Measurements from ENCODE around the gene RINL. TPM values are rescaled to one million over a fixed set of nuclear protein-coding genes. Genes with fewer than 3 reads are reported as not detected.
"Not testable (repeated sequence)": the region's sequence is repeated elsewhere in the genome, so short reads cannot be mapped to it uniquely, and the experiment has no call there.

Gene RINL
- total RNA-seq, 1 donor from 2014 or later, result 3.7 TPM

DNA sequence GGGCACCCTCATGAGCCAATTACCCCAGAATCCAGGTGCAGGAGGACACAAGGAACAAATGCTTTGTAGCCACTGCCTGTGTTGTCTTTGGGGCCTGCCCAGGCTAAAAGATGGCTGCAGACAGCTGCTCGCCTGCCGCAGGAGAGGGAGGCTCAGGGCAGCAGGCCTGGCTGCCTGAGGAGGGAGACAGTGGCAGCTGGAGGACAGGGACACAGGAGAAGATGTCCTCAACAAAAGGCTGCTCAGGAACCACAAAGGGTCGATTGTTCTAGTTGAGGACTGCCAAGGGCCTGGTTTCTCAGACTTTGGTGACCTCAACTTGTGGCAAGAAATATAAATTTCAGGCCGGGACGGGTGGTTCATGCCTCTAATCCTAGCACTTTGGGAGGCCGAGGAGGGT lies 13.7 kb upstream of the RINL start:
- Histone ChIP-seq H3K27ac (ENCODE audit: low read depth, low read length) (peak overlapping the region; percentile 76), H3K9me3 (ENCODE audit: control insufficient read depth in 3 of 3, low read length in 3 of 3) (no peaks in the 10 kb centered on the region), H3K4me3 (ENCODE audit: low read length in 3 of 3) (no peak overlapping the region), H3K36me3 (ENCODE audit: control insufficient read depth in 3 of 3, insufficient read depth in 3 of 3, low read length in 3 of 3) (peaks cover 28 to 37% (median 33%) of the 10 kb centered on the region in 3 donors), H3K27me3 (ENCODE audit: control insufficient read depth in 3 of 3, insufficient read depth in 3 of 3, low read length in 3 of 3) (no peaks in the 10 kb centered on the region), H3K9ac (ENCODE audit: low read depth in 1 of 3, low read length in 3 of 3) (peak overlapping the region in 1 of 3 donors; percentile 64), H3K4me1 (ENCODE audit: control insufficient read depth in 3 of 3, insufficient read depth in 3 of 3, low read length in 3 of 3) (peaks cover 60 to 63% (median 61%) of the 10 kb centered on the region in 3 donors)

DNA sequence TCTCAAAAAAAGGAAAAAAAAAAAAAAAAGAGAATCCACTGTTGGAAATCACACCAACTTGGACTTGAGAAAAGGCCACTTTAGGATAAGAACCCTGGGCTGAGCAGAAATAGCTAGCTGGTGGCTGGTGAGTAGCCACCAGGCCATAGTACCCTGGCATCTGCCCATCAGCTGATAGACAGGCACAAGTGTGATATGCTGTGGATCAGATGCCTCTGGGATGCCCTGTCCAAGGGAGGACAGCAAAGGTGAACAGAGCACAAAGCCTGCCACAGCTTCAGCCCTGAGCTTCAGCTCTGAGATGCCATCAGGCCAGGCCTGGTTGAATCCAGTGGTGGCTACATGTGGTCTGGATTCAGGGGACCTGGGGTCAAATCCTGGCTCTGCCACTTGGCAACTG lies 12.6 kb upstream of the RINL start:
- Histone ChIP-seq H3K9ac (ENCODE audit: low read depth in 1 of 3, low read length in 3 of 3) (peak overlapping the region in 1 of 3 donors; percentile 63), H3K27ac (ENCODE audit: low read depth, low read length) (peak overlapping the region; percentile 76), H3K36me3 (ENCODE audit: control insufficient read depth in 3 of 3, insufficient read depth in 3 of 3, low read length in 3 of 3) (peaks cover 28 to 37% (median 33%) of the 10 kb centered on the region in 3 donors), H3K4me1 (ENCODE audit: control insufficient read depth in 3 of 3, insufficient read depth in 3 of 3, low read length in 3 of 3) (peaks cover 60 to 64% (median 62%) of the 10 kb centered on the region in 3 donors), H3K27me3 (ENCODE audit: control insufficient read depth in 3 of 3, insufficient read depth in 3 of 3, low read length in 3 of 3) (no peaks in the 10 kb centered on the region), H3K4me3 (ENCODE audit: low read length in 3 of 3) (no peak overlapping the region), H3K9me3 (ENCODE audit: control insufficient read depth in 3 of 3, low read length in 3 of 3) (no peaks in the 10 kb centered on the region)

DNA sequence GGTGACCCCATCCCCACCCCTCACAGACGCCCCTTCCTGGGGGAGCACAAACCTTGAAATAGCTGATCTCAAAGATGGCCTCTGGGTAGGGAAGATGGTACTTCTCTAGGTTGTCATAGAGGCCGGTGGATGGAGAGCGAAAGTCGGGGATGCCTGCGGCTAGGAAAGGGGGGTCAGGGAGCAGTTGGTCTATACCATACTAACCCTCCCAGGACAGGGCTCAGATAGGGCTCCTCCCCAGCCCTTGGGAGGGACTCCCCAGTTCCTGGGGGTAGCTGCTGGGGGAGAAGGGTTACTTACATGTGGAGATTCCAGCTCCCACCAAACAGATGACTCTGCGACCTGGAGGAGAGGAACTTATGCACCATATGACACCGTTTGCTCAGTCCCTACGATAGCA lies 11.7 kb upstream of the RINL start:
- Histone ChIP-seq H3K4me3 (ENCODE audit: low read length in 3 of 3) (no peak overlapping the region), H3K27ac (ENCODE audit: low read depth, low read length) (peak overlapping the region; percentile 76), H3K9me3 (ENCODE audit: control insufficient read depth in 3 of 3, low read length in 3 of 3) (no peaks in the 10 kb centered on the region), H3K36me3 (ENCODE audit: control insufficient read depth in 3 of 3, insufficient read depth in 3 of 3, low read length in 3 of 3) (peaks cover 28 to 37% (median 33%) of the 10 kb centered on the region in 3 donors), H3K4me1 (ENCODE audit: control insufficient read depth in 3 of 3, insufficient read depth in 3 of 3, low read length in 3 of 3) (peaks cover 52 to 59% (median 54%) of the 10 kb centered on the region in 3 donors), H3K9ac (ENCODE audit: low read depth in 1 of 3, low read length in 3 of 3) (peak overlapping the region in 1 of 3 donors; percentile 3), H3K27me3 (ENCODE audit: control insufficient read depth in 3 of 3, insufficient read depth in 3 of 3, low read length in 3 of 3) (no peaks in the 10 kb centered on the region)

DNA sequence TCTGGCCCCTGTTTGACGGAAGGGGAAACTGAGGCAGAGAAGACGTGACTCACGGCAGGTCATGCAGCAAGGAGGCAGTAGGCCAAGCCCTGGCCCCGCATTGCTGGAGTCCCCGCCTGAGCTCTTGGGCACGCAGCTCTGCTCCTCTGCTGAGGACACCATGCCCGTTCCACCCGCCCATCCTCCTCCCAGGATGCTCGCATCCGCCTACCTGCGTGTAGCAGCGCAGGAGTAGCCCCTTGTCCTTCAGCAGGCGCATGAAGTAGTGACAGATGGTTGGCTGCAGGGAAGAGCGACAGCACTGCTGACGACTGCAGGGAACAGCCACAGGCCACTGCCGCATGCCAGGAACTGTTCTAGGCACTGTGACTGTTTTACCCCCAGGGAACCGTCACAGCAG lies 10.8 kb upstream of the RINL start:
- peaks cover 32 to 36% (median 33%) of the 10 kb centered on the region in 3 donors for H3K36me3 ChIP-seq (ENCODE audit: control insufficient read depth in 3 of 3, insufficient read depth in 3 of 3, low read length in 3 of 3)
- no peak overlapping the region for H3K4me3 ChIP-seq (ENCODE audit: low read length in 3 of 3)
- peak overlapping the region in 1 of 3 donors; percentile 40 for H3K9ac ChIP-seq (ENCODE audit: low read depth in 1 of 3, low read length in 3 of 3)
- no peaks in the 10 kb centered on the region for H3K9me3 ChIP-seq (ENCODE audit: control insufficient read depth in 3 of 3, low read length in 3 of 3)
- no peaks in the 10 kb centered on the region for H3K27me3 ChIP-seq (ENCODE audit: control insufficient read depth in 3 of 3, insufficient read depth in 3 of 3, low read length in 3 of 3)
- no peak overlapping the region for H3K27ac ChIP-seq (ENCODE audit: low read depth, low read length)
- H3K4me1 ChIP-seq (ENCODE audit: control insufficient read depth in 3 of 3, insufficient read depth in 3 of 3, low read length in 3 of 3), result peaks cover 42 to 49% (median 45%) of the 10 kb centered on the region in 3 donors

DNA sequence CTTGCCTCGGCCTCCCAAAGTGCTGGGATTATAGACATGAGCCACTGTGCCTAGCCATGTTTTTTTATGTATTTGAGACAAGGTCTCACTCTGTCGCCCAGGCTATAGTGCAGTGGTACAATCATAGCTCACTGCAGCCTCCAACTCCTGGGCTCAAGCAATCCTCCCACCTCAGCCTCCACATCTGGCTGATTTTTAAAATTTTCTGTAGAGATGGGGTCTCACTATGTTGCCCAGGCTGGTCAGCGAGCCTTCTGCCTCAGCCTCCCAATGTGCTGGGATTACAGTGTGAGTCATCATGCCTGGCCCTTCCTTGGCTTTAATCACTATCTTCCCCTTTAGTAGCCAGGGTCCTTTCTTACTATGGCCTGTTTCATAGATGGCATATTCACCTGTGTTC lies 6.6 kb upstream of the RINL start:
- not testable (repeated sequence) for H3K27me3 ChIP-seq (ENCODE audit: control insufficient read depth in 3 of 3, insufficient read depth in 3 of 3, low read length in 3 of 3); H3K9ac ChIP-seq (ENCODE audit: low read depth in 1 of 3, low read length in 3 of 3); H3K9me3 ChIP-seq (ENCODE audit: control insufficient read depth in 3 of 3, low read length in 3 of 3); H3K4me3 ChIP-seq (ENCODE audit: low read length in 3 of 3); H3K27ac ChIP-seq (ENCODE audit: low read depth, low read length)
- H3K36me3 ChIP-seq (ENCODE audit: control insufficient read depth in 3 of 3, insufficient read depth in 3 of 3, low read length in 3 of 3), result peaks cover 43 to 48% (median 46%) of the 10 kb centered on the region in 3 donors
- peaks cover 13 to 15% (median 14%) of the 10 kb centered on the region in 3 donors for H3K4me1 ChIP-seq (ENCODE audit: control insufficient read depth in 3 of 3, insufficient read depth in 3 of 3, low read length in 3 of 3)

DNA sequence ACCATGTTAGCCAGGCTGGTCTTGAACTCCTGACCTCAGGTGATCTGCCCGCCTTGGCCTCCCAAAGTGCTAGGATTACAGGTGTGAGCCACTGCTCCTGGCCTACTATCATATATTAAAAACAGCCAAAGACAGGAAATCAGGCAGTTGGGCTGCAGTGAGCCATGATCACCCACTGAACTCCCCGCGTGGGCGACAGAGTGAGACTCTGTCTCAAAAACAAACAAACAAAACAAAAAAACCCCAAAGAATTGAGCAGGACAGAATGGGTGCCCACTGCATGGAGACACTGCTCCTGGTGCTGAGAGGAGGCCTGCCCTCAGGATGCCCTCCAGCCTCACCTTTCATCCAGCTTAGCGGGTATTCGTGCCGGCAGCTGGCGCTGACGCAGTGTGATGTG lies 5.2 kb upstream of the RINL start:
- Histone ChIP-seq H3K4me1 (ENCODE audit: control insufficient read depth in 3 of 3, insufficient read depth in 3 of 3, low read length in 3 of 3) (peaks cover 5 to 9% (median 9%) of the 10 kb centered on the region in 3 donors), H3K4me3 (ENCODE audit: low read length in 3 of 3) (no peak overlapping the region), H3K9ac (ENCODE audit: low read depth in 1 of 3, low read length in 3 of 3) (no peak overlapping the region), H3K36me3 (ENCODE audit: control insufficient read depth in 3 of 3, insufficient read depth in 3 of 3, low read length in 3 of 3) (peaks cover 36 to 41% (median 38%) of the 10 kb centered on the region in 3 donors), H3K9me3 (ENCODE audit: control insufficient read depth in 3 of 3, low read length in 3 of 3) (no peaks in the 10 kb centered on the region), H3K27ac (ENCODE audit: low read depth, low read length) (no peak overlapping the region), H3K27me3 (ENCODE audit: control insufficient read depth in 3 of 3, insufficient read depth in 3 of 3, low read length in 3 of 3) (no peaks in the 10 kb centered on the region)

DNA sequence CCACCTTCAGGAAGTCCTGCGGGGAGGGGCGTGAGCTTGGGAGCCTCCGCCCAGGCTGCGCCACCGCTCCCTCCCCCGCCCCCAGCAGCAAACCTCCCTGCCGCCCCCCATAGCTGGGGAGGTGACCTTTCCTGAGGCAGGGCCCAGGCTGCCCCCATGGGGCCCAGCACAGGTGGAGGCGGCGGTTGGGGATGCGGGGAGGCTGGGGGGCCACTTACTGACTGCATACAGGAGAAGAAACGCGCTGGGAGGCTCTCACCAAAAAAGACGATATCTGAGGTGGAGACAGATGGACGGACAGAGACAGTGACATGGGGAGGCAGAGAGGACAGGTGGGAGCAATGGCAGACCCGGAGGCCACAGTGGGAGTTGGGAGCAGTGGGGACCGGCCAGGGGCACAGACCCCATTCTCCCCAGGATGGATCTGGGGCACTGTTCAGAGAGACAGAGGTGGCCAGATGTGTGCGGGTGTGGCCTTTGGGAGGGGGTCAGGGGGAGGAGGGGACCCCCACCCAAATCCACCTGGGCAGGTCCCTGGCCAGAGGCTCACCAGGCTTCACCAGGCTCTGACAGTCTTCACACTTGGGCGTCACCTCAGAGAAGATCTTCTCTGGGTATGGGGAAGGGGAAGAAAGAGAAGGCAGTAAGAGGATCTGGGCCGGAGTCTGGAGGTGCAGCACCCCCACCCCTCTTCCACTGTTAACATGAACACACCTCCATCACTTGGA lies 3.0 kb upstream of the RINL start:
- H3K4me1 ChIP-seq (ENCODE audit: control insufficient read depth in 3 of 3, insufficient read depth in 3 of 3, low read length in 3 of 3), result peaks cover 7 to 9% (median 7%) of the 10 kb centered on the region in 3 donors
- no peaks in the 10 kb centered on the region for H3K27me3 ChIP-seq (ENCODE audit: control insufficient read depth in 3 of 3, insufficient read depth in 3 of 3, low read length in 3 of 3)
- no peaks in the 10 kb centered on the region for H3K9me3 ChIP-seq (ENCODE audit: control insufficient read depth in 3 of 3, low read length in 3 of 3)
- H3K9ac ChIP-seq (ENCODE audit: low read depth in 1 of 3, low read length in 3 of 3), result no peak overlapping the region
- peaks cover 30 to 31% (median 31%) of the 10 kb centered on the region in 3 donors for H3K36me3 ChIP-seq (ENCODE audit: control insufficient read depth in 3 of 3, insufficient read depth in 3 of 3, low read length in 3 of 3)
- no peak overlapping the region for H3K4me3 ChIP-seq (ENCODE audit: low read length in 3 of 3)
- H3K27ac ChIP-seq (ENCODE audit: low read depth, low read length), result no peak overlapping the region

DNA sequence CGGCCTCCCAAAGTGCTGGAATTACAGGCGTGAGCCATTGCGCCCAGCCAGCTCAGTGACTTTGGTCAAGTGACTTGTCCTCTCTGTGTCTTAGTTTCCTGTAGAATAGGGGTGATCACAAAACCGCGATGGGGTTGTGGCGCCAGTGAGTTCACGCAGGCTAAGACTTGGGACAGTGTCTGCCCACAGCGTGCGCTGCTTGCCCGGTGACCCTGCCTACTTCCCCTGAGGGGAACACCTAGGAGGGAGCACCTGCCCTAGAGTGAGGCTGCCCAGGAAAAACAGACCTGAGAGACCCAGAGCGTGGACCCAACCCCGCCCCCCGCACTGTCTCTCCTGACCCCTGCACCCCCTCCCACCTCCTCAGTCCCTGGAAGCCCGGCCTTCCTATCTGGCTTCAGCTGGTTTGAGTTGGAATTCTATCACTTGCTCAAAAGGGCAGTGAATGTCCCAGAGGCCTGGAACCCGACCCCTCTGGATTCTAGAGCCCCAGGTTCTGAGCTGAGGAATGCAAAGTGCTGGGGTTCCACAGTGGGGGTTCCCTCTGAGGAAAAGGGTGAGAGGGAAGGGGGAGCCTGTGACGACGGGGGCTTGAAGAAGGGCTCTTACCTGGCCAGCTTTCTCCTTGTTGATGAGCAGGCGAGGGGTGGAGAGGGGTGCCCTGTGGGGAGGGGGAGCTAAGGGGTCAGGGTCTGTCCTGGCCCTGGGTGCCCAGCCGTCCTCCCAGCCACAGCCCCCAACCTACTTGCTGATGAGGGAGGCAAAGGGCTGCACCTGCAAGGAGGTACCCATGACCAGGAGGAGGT lies 2.2 kb upstream of the RINL start:
- Histone ChIP-seq H3K9ac (ENCODE audit: low read depth in 1 of 3, low read length in 3 of 3) (no peak overlapping the region), H3K4me1 (ENCODE audit: control insufficient read depth in 3 of 3, insufficient read depth in 3 of 3, low read length in 3 of 3) (peaks cover 3 to 5% (median 4%) of the 10 kb centered on the region in 3 donors), H3K27ac (ENCODE audit: low read depth, low read length) (no peak overlapping the region), H3K27me3 (ENCODE audit: control insufficient read depth in 3 of 3, insufficient read depth in 3 of 3, low read length in 3 of 3) (no peaks in the 10 kb centered on the region), H3K36me3 (ENCODE audit: control insufficient read depth in 3 of 3, insufficient read depth in 3 of 3, low read length in 3 of 3) (peaks cover 30 to 31% (median 31%) of the 10 kb centered on the region in 3 donors), H3K9me3 (ENCODE audit: control insufficient read depth in 3 of 3, low read length in 3 of 3) (no peaks in the 10 kb centered on the region), H3K4me3 (ENCODE audit: low read length in 3 of 3) (no peak overlapping the region)

DNA sequence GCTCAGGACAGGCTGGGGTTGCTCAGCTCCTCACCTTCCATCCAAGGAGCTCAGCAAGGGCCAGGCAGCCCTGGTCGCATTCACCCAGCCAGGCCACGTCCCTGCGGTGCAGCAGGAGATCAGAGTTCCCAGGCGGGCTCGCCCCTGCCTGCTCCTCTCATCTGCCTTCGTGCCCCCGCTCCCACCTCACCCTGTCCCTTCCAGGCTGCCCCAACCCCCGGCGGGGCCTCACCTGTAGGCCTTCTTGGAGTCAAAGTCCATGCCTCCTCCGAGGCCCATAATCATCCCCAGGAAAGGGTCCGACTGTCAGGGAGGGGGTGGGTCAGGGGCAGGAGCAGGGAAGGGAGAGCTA lies 1.3 kb upstream of the RINL start:
- Histone ChIP-seq H3K4me3 (ENCODE audit: low read length in 3 of 3) (no peak overlapping the region), H3K27me3 (ENCODE audit: control insufficient read depth in 3 of 3, insufficient read depth in 3 of 3, low read length in 3 of 3) (no peaks in the 10 kb centered on the region), H3K27ac (ENCODE audit: low read depth, low read length) (no peak overlapping the region), H3K36me3 (ENCODE audit: control insufficient read depth in 3 of 3, insufficient read depth in 3 of 3, low read length in 3 of 3) (peaks cover 30 to 31% (median 31%) of the 10 kb centered on the region in 3 donors), H3K9ac (ENCODE audit: low read depth in 1 of 3, low read length in 3 of 3) (peak overlapping the region in 1 of 3 donors; percentile 25), H3K9me3 (ENCODE audit: control insufficient read depth in 3 of 3, low read length in 3 of 3) (no peaks in the 10 kb centered on the region), H3K4me1 (ENCODE audit: control insufficient read depth in 3 of 3, insufficient read depth in 3 of 3, low read length in 3 of 3) (peaks cover 3 to 5% (median 4%) of the 10 kb centered on the region in 3 donors)

Measured in skeletal muscle tissue (tissue), 4 donors.